ENCODE data around the gene MEOX1. TPM values are rescaled to one million over a fixed set of nuclear protein-coding genes. Genes with fewer than 3 reads are reported as not detected.

MEOX1 gene
- total and polyA plus RNA-seq, 2 of the 13 experiments (the other 11 are each of a cell fraction or from before 2014, with no cell fraction given), result not detected

DNA sequence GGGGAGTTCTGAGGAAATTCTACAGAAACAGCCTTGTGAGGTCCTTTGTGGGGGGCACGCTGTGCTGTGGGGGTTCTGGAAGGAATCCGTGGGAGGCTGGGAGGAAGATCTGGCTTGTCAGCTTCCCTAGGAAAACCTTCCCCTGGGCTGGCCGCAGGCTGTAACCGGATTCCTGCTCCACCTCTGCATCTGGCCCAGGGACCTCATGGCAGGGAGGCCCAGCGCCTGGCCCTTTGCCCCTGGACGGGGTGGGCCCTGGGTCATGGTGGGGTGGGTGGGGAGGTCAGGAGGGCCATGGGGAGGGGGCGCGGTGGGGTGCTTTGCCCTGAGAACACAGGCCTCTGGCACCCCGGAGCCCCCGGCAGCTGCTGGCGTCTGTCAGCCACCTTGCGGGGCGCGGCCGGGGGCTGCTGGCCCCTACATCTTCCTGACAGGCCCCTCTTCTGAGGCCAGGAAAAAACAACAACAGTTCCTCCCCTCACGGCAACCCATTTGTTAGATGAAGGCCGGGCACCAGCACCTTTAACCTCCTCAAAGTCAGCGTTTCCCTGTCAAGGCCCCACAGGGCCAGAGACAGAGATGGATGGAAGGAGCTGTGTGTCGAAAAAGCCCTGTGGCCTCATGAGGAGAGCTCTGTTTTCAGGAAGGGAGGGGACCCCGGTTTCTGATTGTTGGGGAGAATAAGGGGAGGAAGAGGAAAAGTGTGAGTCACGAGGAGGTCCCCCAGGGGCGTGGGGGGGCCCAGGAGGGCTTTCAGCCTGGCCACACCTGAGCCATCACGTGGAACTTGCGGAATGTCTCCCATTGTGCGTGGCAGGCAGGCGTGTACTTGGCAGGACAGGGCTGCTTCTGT lies 3.6 kb upstream of the MEOX1 start (continued):
- TF ChIP-seq, protein P1, sequence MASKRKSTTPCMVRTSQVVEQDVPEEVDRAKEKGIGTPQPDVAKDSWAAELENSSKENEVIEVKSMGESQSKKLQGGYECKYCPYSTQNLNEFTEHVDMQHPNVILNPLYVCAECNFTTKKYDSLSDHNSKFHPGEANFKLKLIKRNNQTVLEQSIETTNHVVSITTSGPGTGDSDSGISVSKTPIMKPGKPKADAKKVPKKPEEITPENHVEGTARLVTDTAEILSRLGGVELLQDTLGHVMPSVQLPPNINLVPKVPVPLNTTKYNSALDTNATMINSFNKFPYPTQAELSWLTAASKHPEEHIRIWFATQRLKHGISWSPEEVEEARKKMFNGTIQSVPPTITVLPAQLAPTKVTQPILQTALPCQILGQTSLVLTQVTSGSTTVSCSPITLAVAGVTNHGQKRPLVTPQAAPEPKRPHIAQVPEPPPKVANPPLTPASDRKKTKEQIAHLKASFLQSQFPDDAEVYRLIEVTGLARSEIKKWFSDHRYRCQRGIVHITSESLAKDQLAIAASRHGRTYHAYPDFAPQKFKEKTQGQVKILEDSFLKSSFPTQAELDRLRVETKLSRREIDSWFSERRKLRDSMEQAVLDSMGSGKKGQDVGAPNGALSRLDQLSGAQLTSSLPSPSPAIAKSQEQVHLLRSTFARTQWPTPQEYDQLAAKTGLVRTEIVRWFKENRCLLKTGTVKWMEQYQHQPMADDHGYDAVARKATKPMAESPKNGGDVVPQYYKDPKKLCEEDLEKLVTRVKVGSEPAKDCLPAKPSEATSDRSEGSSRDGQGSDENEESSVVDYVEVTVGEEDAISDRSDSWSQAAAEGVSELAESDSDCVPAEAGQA (IDR thresholded peaks at IDR 0.05; ENCODE audit: low read depth), result no peak
- TF ChIP-seq, protein P1 (CRISPR knock-in tag; IDR thresholded peaks at IDR 0.05; ENCODE audit: borderline replicate concordance), result no peak
- TF ChIP-seq, protein P2, sequence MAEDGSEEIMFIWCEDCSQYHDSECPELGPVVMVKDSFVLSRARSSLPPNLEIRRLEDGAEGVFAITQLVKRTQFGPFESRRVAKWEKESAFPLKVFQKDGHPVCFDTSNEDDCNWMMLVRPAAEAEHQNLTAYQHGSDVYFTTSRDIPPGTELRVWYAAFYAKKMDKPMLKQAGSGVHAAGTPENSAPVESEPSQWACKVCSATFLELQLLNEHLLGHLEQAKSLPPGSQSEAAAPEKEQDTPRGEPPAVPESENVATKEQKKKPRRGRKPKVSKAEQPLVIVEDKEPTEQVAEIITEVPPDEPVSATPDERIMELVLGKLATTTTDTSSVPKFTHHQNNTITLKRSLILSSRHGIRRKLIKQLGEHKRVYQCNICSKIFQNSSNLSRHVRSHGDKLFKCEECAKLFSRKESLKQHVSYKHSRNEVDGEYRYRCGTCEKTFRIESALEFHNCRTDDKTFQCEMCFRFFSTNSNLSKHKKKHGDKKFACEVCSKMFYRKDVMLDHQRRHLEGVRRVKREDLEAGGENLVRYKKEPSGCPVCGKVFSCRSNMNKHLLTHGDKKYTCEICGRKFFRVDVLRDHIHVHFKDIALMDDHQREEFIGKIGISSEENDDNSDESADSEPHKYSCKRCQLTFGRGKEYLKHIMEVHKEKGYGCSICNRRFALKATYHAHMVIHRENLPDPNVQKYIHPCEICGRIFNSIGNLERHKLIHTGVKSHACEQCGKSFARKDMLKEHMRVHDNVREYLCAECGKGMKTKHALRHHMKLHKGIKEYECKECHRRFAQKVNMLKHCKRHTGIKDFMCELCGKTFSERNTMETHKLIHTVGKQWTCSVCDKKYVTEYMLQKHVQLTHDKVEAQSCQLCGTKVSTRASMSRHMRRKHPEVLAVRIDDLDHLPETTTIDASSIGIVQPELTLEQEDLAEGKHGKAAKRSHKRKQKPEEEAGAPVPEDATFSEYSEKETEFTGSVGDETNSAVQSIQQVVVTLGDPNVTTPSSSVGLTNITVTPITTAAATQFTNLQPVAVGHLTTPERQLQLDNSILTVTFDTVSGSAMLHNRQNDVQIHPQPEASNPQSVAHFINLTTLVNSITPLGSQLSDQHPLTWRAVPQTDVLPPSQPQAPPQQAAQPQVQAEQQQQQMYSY (CRISPR knock-in tag; IDR thresholded peaks at IDR 0.05), result peak; percentile 34; the same call in 1 of the 2 replicates
- TF ChIP-seq RELA (CRISPR knock-in tag; IDR thresholded peaks at IDR 0.05) (no peak), NR2F6 (IDR thresholded peaks at IDR 0.05) (no peak; the same call in 1 of the 2 replicates), NR2F6 (CRISPR knock-in tag; IDR thresholded peaks at IDR 0.05) (peak; percentile 66; the same call in 1 of the 2 replicates), PPARG (CRISPR knock-in tag; conservative IDR thresholded peaks at IDR 0.05) (0 out of 2 replicates have a peak, but pooled peaks have one; percentile 23), MYC (CRISPR knock-in tag; IDR thresholded peaks at IDR 0.05; ENCODE audit: borderline replicate concordance) (peak; percentile 79; the same call in 1 of the 2 replicates), ZNF143 (CRISPR knock-in tag; IDR thresholded peaks at IDR 0.05) (no peak), SIX1 (CRISPR knock-in tag; IDR thresholded peaks at IDR 0.05; ENCODE audit: borderline replicate concordance) (peak; percentile 59; the same call in 1 of the 2 replicates), GZF1 (CRISPR knock-in tag; IDR thresholded peaks at IDR 0.05) (0 out of 2 replicates have a peak, but pooled peaks have one; percentile 47), NFE2L1 (CRISPR knock-in tag; IDR thresholded peaks at IDR 0.05; ENCODE audit: borderline replicate concordance) (no peak), SIN3B (IDR thresholded peaks at IDR 0.05; ENCODE audit: low read length) (no peak), FOXJ3 (CRISPR knock-in tag; IDR thresholded peaks at IDR 0.05; ENCODE audit: borderline replicate concordance) (0 out of 2 replicates have a peak, but pooled peaks have one; percentile 72)
- TF ChIP-seq, protein P3, sequence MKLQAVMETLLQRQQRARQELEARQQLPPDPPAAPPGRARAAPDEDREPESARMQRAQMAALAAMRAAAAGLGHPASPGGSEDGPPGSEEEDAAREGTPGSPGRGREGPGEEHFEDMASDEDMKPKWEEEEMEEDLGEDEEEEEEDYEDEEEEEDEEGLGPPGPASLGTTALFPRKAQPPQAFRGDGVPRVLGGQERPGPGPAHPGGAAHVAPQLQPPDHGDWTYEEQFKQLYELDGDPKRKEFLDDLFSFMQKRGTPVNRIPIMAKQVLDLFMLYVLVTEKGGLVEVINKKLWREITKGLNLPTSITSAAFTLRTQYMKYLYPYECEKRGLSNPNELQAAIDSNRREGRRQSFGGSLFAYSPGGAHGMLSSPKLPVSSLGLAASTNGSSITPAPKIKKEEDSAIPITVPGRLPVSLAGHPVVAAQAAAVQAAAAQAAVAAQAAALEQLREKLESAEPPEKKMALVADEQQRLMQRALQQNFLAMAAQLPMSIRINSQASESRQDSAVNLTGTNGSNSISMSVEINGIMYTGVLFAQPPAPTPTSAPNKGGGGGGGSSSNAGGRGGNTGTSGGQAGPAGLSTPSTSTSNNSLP (IDR thresholded peaks at IDR 0.05; ENCODE audit: low read depth, low read length), result no peak
- TF ChIP-seq, protein P4, sequence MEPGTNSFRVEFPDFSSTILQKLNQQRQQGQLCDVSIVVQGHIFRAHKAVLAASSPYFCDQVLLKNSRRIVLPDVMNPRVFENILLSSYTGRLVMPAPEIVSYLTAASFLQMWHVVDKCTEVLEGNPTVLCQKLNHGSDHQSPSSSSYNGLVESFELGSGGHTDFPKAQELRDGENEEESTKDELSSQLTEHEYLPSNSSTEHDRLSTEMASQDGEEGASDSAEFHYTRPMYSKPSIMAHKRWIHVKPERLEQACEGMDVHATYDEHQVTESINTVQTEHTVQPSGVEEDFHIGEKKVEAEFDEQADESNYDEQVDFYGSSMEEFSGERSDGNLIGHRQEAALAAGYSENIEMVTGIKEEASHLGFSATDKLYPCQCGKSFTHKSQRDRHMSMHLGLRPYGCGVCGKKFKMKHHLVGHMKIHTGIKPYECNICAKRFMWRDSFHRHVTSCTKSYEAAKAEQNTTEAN (CRISPR knock-in tag; conservative IDR thresholded peaks at IDR 0.05), result 0 out of 2 replicates have a peak, but pooled peaks have one; percentile 16
